Measurements from ENCODE around the gene GPALPP1.

The GPALPP1 gene

GRCh38 chr13:45046445-45046844 lies 57.1 kb downstream of the GPALPP1 start:
- no peak for TF ChIP-seq CTCF (IDR thresholded peaks at IDR 0.05; ENCODE audit: extremely low read depth, insufficient read depth, missing control alignments)
- in situ Hi-C loops (cut with MboI; ENCODE audit: low pct_unique_long_range_greater_than_20kb, low sequenced_read_pairs, unreplicated experiment) = loop anchor here (10.0 kb wide), 1 partner anchor 258 kb away; no protein-coding TSS in a partner anchor
- no peak for DNase-seq (ENCODE audit: low spot score)

- in situ Hi-C loops (cut with MboI; ENCODE audit: low pct_unique_long_range_greater_than_20kb, low sequenced_read_pairs, unreplicated experiment) = loop anchor here (10.0 kb wide), 1 partner anchor 257 kb away; no protein-coding TSS in a partner anchor
- peak; percentile 79 for DNase-seq (ENCODE audit: low spot score)
- peak; percentile 86 for TF ChIP-seq CTCF (IDR thresholded peaks at IDR 0.05; ENCODE audit: extremely low read depth, insufficient read depth, missing control alignments)
Observed at GRCh38 chr13:45047394-45048310, 58.3 kb downstream of the GPALPP1 start.

DNA sequence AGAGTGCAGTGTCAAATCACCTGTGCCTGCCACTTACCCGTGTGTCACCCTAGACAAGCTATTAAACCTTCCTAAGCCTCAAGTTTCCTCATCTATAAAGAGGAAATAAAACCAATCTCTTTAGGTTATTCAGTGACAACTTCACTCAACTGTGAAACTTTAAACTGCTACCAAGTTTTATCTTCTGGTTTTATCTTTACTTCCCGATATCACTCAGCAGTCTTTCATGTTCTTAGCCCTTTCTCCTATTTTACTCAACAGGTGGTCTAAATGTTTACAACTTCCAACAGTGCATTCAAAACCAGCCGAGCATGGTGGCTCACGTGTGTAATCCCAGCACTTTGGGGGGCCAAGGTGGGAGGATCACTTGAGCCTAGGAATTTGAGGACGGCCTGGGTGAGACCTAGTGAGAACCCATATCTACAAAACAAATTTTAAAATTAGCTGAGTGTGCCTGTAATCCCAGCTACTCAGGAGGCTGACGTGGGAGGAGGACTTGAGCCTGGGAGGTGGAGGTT lies 59.6 kb downstream of the GPALPP1 start:
- TF ChIP-seq CTCF (IDR thresholded peaks at IDR 0.05; ENCODE audit: extremely low read depth, insufficient read depth, missing control alignments) = no peak
- in situ Hi-C loops (cut with MboI; ENCODE audit: low pct_unique_long_range_greater_than_20kb, low sequenced_read_pairs, unreplicated experiment) = loop anchor here (10.0 kb wide), 1 partner anchor 256 kb away; no protein-coding TSS in a partner anchor
- DNase-seq (ENCODE audit: low spot score) = peak; percentile 23

DNA sequence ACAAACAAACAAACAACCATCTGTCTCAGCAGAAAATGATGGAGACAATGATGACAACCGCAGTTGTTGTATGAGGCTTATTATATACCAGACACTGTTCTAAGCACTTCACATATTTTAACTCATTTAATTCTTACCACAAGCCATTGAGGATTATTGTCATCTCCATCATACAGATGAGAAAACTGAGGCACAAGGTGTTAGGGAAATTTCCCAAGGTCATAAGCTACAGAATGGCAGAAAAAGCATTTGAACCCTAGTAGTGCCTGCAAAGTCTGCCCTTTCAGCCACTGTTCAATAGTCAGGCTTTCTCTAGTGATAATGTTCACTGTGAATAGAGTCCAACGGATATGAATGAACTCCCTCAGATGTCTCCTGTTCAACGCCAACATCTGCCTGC lies 60.1 kb downstream of the GPALPP1 start:
- in situ Hi-C loops (cut with MboI; ENCODE audit: low pct_unique_long_range_greater_than_20kb, low sequenced_read_pairs, unreplicated experiment) = loop anchor here (10.0 kb wide), 1 partner anchor 255 kb away; no protein-coding TSS in a partner anchor
- no peak for TF ChIP-seq CTCF (IDR thresholded peaks at IDR 0.05; ENCODE audit: extremely low read depth, insufficient read depth, missing control alignments)
- DNase-seq (ENCODE audit: low spot score) = no peak

GRCh38 chr13:45051315-45051714 lies 62.0 kb downstream of the GPALPP1 start:
- in situ Hi-C loops (cut with MboI; ENCODE audit: low pct_unique_long_range_greater_than_20kb, low sequenced_read_pairs, unreplicated experiment) = no loop called here
- no peak for TF ChIP-seq CTCF (IDR thresholded peaks at IDR 0.05; ENCODE audit: extremely low read depth, insufficient read depth, missing control alignments)
- DNase-seq (ENCODE audit: low spot score) = no peak

- no peak for TF ChIP-seq CTCF (IDR thresholded peaks at IDR 0.05; ENCODE audit: extremely low read depth, insufficient read depth, missing control alignments)
- in situ Hi-C loops (cut with MboI; ENCODE audit: low pct_unique_long_range_greater_than_20kb, low sequenced_read_pairs, unreplicated experiment) = no loop called here
- peak; percentile 57 for DNase-seq (ENCODE audit: low spot score)
Observed at GRCh38 chr13:45055198-45055901, 66.0 kb downstream of the GPALPP1 start.
